NCI-H2107 (cell line): ENCODE measurements around the gene TDP1.
"Not testable (repeated sequence)": the region's sequence is repeated elsewhere in the genome, so short reads cannot be mapped to it uniquely, and the experiment has no call there.

Experiments used
- DNase-seq: peaks from one replicate; lab custom pipeline; 2025; lab: John Stamatoyannopoulos, UW

Gene TDP1

DNA sequence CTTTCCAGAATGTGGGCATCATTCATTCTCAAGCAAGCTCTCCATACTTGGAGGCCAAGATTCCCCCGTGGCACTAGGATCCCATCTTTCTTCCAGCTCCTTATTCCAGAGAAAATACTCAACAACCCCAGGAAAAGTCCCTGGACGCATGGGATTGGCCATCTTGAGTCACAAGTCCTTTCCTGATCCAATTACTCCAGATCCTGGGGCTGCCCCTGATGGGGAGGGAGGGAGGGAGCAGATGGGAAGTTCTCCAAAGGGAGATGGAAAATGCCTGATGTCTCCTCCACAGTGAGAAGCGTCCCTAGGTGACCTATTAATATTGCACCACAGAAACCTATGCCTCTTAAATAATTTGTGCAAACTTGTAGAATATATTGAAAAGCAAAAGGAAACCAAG, 93.7 kb downstream of the TDP1 start:
- DNase-seq = no peak

DNA sequence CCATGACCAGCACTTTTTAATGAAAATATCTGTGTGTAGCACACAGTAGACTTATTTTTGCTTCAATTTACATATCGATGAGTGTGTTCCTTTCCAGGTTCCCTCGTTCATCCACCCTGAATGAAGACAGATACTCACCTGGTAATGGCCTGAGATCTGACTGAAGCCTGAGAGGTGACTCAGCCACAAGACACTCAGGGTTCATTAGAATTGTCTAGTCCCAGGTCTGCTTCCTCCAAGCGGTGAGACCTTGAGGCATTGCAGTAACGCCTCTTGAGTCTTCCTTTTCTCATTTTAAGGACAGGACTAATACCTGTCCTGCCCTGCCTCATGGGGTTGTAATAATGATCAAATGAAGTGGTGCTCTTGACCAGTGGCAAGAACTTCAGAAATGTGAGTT, 94.5 kb downstream of the TDP1 start:
- DNase-seq = no peak

DNA sequence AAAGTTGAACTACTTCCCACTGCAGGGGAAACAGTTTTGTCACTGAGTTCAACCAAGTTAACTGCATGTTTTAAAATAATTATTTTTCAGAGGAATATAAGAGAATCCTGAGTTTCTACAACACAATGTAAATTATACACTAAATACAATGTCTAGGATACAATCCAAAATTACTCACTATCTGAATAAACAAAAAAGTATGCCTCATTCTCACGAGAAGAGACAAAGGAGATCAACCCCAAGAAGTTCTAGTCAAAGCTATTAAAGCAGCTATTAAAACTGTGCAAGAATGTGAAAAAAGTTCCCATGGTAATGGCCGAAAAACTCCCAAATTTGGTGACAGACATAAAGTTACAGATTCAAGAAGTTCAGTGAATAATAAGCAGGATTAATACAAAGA, 97.3 kb downstream of the TDP1 start:
- no peak for DNase-seq

DNA sequence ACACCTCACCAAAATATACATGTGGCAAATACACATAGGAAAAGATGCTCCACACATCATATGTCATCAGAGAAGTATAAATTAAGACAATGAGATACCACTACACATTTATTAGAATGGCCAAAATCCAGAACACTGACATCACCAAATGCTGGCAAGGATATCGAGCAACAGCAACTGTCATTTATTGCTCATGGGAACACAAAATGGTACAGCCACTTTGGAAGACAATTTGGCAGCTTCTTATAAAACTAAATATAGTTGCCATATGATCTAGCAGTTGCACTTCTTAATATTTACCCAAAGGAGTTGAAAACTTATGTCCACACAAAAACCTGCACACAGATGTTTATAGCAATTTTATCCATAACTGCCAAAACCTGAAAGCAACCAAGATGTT, 99.1 kb downstream of the TDP1 start:
- DNase-seq = no peak

DNA sequence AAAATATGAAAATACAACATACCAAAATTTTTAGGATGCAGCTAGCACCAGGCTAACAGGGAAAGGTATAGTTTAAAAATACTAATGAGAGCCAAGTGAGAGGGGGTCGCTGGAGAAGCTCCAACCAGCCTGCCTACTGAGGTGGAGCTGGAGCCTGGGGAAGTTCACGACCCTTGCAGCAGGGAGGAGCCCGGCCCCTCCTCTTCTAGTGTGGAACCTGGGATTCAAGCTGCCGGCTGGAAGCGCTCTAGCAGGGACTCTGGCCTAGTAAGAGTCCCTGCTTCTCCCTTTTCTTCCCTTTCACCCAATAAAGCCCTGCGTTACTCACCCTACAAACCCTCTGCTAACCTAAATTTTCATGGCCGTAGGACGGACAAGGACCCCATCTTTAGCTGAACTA, 101.1 kb downstream of the TDP1 start:
- no peak for DNase-seq

DNA sequence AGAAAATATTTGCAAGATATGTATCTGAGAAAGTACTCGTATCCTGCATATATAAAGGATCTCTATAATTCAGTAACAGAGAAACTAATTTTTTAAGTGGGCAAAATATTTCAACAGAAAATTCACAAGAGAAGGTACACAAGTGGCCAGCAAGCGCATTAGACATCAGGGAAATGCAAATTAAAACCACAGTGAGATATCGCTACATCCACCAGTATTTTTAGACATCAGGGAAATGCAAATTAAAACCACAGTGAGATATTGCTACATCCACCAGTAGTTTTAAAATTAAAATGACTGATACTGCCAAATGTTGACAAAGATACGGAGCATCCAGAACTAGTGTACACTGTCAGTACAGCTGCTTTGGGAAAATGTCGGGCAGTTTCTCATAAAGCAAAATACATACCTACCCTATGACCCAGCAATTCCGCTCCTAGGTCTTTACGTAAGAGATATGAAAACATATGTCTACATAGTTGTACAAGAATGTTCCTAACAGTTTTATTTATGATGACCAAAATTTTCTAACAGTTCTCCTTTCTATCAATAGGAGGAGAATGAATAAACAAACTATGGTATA, 103.2 kb downstream of the TDP1 start:
- no peak for DNase-seq

DNA sequence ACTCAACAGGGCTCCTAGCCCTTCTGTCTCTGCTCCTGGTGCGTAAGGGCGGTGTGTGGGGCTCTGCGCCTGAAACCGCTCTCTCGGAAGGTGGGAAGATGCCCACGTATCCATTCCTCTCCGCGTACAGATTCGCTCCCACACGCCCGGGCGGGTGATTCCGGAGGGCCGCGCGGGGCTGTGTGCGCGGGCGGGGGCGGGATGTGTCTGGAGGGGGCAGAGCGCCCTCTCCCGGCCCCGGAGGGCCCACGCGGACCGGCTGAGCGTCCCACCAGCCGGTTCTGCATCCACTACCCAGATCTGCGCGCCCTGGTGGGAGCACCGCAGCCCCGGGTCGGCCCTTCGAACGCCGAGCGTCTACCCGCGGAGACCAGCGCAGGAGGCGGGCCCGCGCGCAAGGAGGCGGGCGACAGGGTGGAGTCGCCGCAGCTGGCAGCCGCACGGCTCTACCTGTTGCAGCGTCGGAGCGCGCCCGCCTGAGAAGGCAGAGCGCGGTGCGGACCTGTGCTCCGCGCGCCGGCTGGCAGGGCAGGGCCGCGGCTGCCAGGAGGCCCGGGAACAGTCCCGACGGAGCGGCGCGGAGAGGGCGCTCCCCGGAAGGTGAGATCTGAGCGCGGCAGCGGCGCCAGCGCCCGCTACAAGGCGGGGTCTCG, 104.7 kb downstream of the TDP1 start:
- DNase-seq = peak; percentile 67

DNA sequence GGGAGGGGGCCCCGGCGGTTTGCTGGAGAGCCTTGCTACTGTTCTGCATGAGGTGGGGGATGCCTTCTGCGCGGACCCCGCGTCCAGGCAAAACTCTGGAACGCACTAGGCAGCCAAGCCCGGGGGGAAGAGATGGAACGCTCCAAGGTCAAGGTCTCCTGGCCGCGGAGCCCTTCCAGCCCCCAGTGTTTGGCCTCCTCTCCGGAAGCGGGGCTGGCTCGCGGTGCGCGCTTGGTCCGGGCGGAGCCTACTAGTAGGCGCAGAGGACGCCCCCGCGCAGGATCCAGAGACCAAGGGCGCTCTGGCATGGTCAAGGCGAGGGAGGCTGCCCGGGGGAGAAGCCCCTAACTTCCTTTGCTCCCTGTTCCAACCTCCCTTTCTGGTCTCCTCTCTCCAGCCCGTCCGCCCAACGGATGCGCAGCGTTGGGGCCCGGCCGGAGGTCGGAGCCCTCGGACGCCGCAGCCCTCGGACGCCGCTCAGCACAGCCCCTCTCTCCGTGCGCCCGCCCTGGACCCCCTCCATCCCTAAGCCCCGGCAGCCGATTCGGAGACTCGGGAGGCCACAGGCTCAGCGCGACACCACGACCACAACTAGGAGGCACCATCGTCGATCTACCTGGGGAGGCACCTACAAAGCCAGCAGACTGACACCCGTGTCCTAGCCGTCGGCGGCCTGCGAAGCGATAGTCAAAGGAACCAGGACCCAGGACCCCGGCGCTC, 105.4 kb downstream of the TDP1 start:
- no peak for DNase-seq

DNA sequence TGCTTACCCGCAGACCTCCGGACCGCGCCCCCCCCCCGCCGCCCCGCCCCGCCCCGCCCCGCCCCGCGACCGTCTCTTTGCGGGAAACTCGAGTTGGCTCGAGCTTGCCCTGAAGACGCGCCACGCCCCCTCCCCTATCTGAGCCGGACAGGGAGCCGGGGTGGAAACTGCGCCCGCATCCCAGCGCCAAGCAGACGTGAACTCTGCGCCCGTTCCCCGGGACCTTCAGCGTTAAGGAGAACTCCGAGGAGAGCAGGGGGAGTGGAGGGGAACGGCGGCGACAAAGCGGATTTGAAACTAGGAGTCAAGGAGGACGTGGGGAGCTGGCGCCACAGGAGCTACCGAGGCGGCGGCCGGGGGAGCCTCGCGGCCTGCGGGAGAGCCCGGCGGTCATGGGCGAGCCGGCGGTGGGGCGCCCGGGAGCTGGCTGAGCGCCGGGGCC, 106.0 kb downstream of the TDP1 start, which contains the start of gene KCNK13:
Gene KCNK13, plus strand, starts transcription at position 310 of the 442 bp plus-strand sequence. CDS start 212 bp downstream, outside the sequence.
- DNase-seq = no peak

DNA sequence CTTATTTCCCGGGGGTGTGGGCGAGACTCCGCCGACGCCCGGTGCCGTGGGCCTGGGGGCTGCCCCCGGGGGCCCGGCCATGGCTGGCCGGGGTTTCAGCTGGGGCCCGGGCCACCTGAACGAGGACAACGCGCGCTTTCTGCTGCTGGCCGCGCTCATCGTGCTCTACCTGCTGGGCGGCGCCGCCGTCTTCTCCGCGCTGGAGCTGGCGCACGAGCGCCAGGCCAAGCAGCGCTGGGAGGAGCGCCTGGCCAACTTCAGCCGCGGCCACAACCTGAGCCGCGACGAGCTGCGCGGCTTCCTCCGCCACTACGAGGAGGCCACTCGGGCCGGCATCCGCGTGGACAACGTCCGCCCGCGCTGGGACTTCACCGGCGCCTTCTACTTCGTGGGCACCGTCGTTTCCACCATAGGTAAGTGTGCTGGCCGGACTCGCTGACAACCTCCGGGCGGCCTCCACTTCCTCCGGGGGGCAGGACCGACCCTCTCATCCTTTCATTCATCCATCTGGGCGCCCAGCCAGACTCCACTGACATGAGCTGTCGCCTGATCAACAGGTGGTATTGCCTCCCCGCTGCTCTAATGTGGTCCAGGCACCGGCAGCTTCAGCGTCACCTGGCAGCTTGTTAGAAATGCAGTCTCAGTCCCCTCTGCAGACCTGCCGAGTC, 106.5 kb downstream of the TDP1 start:
- peak; percentile 25 for DNase-seq

DNA sequence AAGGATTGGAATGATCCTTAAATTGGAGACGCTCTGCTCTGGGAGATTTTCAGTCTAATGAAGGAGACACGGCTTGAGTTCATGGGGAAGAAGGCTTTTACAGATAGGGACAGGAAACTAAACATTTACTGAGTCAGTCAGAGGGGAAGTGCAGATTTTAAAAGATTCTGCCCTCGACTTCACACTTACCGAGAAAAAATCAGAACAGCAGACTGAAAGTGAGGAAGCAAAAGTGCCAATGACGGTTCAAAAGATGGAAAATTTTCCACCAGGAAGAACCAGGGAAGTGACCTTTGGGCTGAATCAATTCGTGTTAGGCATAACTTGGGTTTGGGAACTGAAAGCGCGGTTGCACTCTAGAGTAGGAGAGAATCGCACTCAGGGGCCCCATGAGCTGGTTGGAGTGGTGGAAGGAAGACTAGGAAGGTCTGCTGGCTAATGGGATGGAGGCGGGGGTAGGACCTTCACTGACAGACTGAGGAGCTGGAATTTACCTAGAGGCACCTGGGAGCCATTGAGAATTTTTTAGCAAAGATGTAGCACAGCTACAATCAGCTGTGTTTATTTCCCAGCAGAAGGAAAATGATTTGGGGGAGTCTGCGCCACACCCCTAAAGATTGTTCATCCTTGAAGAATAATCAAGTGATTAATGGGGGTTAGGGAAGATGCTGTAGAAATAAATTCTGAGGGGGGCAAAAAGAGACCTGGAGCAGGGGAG, 107.3 kb downstream of the TDP1 start:
- DNase-seq = no peak

DNA sequence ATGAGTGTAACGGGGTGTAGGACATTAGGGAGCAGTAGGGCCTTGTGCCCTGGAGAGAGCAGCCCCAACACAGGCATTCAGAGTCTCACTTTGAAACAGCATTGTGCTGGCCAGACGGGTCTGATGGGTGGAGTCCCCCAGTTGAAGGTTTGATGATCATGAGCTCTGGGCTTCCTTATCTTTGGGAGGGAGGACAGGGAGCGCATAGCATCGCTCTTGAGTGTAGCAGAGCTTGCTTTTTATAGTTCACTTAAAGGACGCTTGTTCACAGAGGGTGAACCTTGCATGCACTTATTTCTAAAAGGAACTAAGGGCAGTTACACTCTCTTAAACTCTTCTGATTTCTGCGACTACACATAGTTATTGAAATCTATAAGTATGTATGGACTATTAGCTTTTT, 116.6 kb downstream of the TDP1 start:
- no peak for DNase-seq

DNA sequence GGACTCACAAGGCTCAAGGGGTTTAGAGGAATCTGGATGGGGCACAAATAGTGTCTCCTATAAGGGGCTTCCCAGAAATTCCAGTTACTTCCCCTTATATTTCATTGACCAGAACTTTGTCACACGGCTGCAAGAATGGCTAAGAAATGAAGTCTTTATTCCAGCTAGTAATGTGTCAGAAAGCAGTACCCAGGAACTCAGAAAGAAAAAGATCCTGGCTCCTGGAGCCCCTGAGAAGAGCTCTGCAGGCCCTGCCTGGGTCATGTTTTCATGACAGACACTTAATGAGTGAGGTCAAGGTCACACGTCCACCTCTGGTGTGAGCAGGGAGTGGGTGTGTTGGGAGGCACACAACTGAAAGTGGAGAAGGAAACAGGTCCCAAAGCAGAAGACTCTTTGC, 123.8 kb downstream of the TDP1 start:
- no peak for DNase-seq

DNA sequence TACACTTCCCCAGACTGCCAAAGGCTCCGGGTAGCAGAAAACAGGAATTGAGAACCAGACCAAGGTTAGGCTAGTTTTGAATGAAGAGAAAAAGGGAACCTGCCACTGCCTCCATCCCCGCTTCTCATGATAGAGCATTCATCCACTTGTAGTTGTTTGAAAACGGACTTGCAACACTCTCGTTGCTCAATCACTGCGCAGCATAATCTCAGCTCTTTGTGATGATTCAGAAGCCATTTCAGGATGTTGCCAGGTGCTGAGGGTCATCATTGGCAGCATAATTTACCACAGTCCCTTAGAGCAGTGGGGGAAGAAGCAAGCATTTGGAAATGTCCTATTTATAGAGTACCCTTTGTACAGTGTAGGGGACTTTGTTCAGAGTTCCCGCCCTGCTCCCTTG, 131.7 kb downstream of the TDP1 start:
- DNase-seq = no peak

DNA sequence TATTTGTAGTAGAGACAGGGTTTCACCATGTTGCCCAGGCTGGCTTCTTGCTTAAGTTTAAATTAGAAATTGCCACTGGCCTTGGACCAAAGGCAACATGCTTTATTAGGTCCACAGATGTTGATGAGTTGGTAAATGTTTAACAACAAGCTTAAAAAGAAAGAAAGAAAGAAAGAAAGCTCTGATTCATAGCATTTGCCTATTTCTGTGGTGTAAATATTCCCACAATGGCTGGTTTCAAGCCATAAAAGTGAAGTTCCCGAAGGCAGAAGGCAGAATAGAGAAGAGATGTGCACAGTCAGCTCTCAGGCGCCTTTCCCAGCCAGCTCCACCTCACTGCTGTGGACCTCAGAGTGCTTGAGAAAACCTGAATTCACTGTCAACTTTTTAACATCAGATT, 132.4 kb downstream of the TDP1 start:
- no peak for DNase-seq

DNA sequence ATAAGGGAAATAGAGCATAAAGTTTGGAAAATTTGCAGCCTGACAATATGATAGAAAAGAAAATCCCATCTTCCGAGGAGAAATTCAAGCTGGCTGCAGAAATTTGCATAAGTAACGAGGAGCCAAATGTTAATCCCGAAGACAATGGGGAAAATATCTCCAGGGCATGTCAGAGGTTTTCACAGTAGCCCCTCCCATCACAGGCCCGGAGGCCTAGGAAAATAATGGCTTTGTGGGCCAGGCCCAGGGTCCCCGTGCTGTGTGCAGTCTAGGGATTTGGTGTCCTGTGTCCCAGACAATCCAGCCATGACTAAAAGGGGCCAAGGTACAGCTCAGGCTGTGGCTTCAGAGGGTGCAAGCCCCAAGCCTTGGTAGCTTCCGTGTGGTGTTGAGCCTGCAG, 133.8 kb downstream of the TDP1 start:
- DNase-seq = not testable (repeated sequence)

DNA sequence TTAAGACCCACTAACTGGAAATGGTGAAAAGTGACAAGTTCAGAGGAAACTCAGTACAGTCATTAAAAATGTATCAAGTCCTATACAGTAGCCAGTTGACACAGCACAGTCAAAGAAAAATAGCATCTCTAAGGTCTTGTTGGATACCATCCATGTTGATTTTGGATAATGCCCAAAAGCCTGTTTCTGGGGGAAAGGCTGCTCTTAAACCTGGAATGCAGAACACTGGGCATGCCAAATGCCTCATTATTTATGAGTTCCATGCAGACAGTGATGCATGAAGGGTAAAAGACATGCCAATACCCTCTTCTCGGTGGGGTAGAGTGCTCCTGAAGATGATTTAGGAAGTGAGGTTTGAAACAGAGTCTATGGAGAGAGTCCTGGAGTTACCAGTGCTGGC, 135.7 kb downstream of the TDP1 start:
- DNase-seq = no peak

DNA sequence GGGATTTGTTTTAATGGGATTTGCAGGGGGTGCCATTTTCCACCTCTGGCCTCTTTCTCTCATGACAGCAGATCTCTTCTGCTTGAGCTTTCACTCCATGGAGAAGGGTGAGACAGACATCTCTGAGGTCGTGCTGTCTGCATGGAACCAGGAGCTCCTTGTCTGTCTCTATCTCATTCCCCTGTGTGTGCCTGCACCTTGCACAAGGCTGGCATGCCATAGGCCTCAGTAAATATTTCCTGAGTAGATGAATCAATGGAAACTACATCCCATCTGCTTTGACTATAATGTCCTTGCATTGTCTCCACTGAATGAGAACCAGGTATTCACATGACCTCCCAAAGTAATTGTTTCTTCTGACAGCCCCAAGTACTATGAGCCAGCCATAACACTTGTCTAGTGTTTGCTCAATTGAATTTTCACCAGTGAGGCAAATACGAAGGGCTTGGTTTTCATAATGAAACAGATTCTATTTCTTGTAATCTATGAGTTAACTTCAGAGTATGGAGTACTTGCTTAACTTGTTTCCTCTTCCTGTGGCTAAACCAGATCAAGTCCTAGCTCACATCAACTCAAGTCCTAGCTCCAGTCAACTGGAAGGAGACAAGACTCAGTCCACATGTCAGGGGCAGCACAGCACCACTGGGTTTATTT, 138.3 kb downstream of the TDP1 start:
- no peak for DNase-seq
